AG09309 (cell line): ENCODE data around the gene PDE4D.

ENCODE experiments used
- DNase-seq: peaks from one replicate; pipeline ENCODE4 v3.0.0-alpha.2; 2010; ENCODE audit warnings: low read depth
- H3K4me3 ChIP-seq: 2 replicates; pipeline ENCODE4 v1.5.1; 2011; ENCODE audit warnings: mild to moderate bottlenecking, low read depth, low read length, moderate library complexity; ENCODE audit not compliant: control insufficient read depth
- CTCF ChIP-seq: IDR thresholded peaks from 2 replicates; pipeline ENCODE4 v1.5.1; 2011; ENCODE audit warnings: mild to moderate bottlenecking, low read depth, low read length, inconsistent platforms; ENCODE audit not compliant: insufficient read depth, control insufficient read depth; ENCODE audit errors: missing control alignments

Gene PDE4D

GRCh38 chr5:59008816-59009473, 884.6 kb downstream of the PDE4D start:
- TF ChIP-seq CTCF = no peak
- H3K4me3 ChIP-seq = no peak overlapping the region
- no peak for DNase-seq

GRCh38 chr5:59007460-59008063, 886.0 kb downstream of the PDE4D start:
- no peak overlapping the region for H3K4me3 ChIP-seq
- peak; percentile 8 for DNase-seq
- peak; percentile 35 for TF ChIP-seq CTCF

- no peak for TF ChIP-seq CTCF
- DNase-seq = no peak
- no peak overlapping the region for H3K4me3 ChIP-seq
Observed at GRCh38 chr5:59005934-59006701, 887.4 kb downstream of the PDE4D start.

- no peak for DNase-seq
- no peak overlapping the region for H3K4me3 ChIP-seq
Observed at GRCh38 chr5:59003641-59004040, 889.9 kb downstream of the PDE4D start.

GRCh38 chr5:59003124-59003523, 890.4 kb downstream of the PDE4D start:
- no peak for TF ChIP-seq CTCF
- DNase-seq = no peak
- no peak overlapping the region for H3K4me3 ChIP-seq

More at GRCh38 chr5:59003641-59004040, 889.9 kb downstream of the PDE4D start:
- no peak for TF ChIP-seq CTCF

- no peak for DNase-seq
- TF ChIP-seq CTCF = no peak
- no peak overlapping the region for H3K4me3 ChIP-seq
Observed at GRCh38 chr5:59002162-59002825, 891.2 kb downstream of the PDE4D start.
